Neutrophil (primary cell): ENCODE data around the gene MED10.
"Not testable (repeated sequence)": the region's sequence is repeated elsewhere in the genome, so short reads cannot be mapped to it uniquely, and the experiment has no call there.

Source experiments
- H3K27ac ChIP-seq: fragments of 200-600 bp; sonication (generic); 2 replicates; pipeline ENCODE4 v1.5.1; 2016; ENCODE audit warnings: mild to moderate bottlenecking, moderate library complexity
- H3K27me3 ChIP-seq: fragments of 200-600 bp; sonication (generic); 2 replicates; pipeline ENCODE4 v1.6.0; 2016; ENCODE audit warnings: mild to moderate bottlenecking
- H3K36me3 ChIP-seq: fragments of 200-600 bp; sonication (generic); 2 replicates; pipeline ENCODE4 v1.5.1; 2017
- H3K4me1 ChIP-seq, 2 experiments: fragments of 200-600 bp in 1 of 2; sonication (generic) in 1 of 2; 1 replicate in 1 of 2; 2 replicates in 1 of 2; pipeline versions ENCODE4 v1.5.1 to v1.6.1; 2013 to 2016; ENCODE audit warnings: low read depth in 1 of 2, low read length in 1 of 2, mild to moderate bottlenecking in 1 of 2, moderate library complexity in 1 of 2; ENCODE audit not compliant: control insufficient read depth in 1 of 2, insufficient read depth in 1 of 2
- H3K4me3 ChIP-seq, 2 experiments: fragments of 200-600 bp in 1 of 2; sonication (generic) in 1 of 2; 1 replicate in 1 of 2; 2 replicates in 1 of 2; pipeline ENCODE4 v1.5.1; 2013 to 2016; ENCODE audit warnings: low read depth in 1 of 2, low read length in 1 of 2, mild to moderate bottlenecking in 1 of 2, moderate library complexity in 1 of 2
- H3K9me3 ChIP-seq: fragments of 200-600 bp; sonication (generic); 2 replicates; pipeline ENCODE4 v1.5.1; 2016
- TF ChIP-seq, protein P1 (sequence below): fragments of 200-600 bp; sonication (generic); IDR thresholded peaks from 2 replicates; pipeline ENCODE4 v1.5.1; 2016; ENCODE audit warnings: antibody characterized with exemption

MED10 gene

DNA sequence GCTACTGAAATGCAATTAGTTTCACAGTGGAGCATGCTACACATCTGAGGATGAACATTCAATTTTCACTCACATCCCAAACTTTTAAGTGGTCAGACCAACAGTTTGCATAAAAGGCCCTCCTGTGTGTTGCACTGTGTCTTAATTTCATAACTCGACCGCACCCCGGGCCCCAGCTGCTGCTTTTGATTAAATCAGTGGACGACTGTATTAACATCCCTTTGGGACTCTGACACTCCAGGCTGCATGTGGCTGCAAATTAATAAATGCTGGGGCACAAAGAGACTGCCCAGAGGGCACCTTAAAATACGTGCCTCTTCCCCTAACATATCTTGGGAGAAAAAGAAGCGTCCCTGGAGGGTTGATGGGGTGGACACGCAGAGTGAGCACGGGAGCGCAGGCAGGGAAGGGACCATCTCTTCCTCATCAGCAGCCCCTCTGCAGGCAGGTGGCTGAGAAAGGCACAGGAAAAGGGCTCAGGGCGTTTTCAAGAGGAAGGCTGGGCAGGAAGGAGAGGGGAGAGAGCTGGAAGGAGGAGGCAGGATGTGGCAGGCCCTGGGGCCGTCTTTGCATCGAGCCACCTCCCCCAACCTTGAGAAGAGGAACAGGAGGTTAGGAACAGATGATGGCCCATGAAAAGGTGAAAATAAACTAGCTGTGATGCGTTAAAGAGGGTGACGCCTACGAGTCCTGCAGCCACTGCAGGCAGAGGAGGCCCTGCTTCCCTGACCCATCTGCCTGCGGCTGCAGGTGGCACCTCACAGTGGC, 18.6 kb downstream of the MED10 start:
- no peaks in the 10 kb centered on the region for H3K9me3 ChIP-seq
- H3K27ac ChIP-seq: no peak overlapping the region
- no peaks in the 10 kb centered on the region for H3K4me1 ChIP-seq
- H3K36me3 ChIP-seq: no peaks in the 10 kb centered on the region
- TF ChIP-seq, protein P1, sequence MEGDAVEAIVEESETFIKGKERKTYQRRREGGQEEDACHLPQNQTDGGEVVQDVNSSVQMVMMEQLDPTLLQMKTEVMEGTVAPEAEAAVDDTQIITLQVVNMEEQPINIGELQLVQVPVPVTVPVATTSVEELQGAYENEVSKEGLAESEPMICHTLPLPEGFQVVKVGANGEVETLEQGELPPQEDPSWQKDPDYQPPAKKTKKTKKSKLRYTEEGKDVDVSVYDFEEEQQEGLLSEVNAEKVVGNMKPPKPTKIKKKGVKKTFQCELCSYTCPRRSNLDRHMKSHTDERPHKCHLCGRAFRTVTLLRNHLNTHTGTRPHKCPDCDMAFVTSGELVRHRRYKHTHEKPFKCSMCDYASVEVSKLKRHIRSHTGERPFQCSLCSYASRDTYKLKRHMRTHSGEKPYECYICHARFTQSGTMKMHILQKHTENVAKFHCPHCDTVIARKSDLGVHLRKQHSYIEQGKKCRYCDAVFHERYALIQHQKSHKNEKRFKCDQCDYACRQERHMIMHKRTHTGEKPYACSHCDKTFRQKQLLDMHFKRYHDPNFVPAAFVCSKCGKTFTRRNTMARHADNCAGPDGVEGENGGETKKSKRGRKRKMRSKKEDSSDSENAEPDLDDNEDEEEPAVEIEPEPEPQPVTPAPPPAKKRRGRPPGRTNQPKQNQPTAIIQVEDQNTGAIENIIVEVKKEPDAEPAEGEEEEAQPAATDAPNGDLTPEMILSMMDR: no peak
- H3K27me3 ChIP-seq: no peaks in the 10 kb centered on the region
- no peak overlapping the region for H3K4me3 ChIP-seq

DNA sequence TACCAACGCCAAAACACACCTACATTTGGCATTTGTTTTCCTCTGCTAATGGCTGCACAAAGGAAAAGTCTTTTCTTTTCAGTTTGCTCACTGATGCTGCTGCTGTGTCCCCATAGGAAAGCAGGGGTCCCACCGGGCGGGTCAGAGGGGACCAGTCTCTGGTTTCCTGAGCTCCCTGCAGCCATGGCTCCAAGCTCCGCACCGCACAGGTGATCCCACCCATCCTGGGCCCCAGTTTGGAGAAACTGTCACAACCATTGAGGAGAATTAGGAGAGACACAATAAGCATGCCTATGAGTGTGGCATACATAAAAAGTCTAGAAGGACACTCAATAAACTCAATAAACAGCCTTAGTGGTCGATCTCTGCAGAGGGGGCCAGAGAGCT, 19.9 kb downstream of the MED10 start:
- Histone ChIP-seq H3K27me3 (no peaks in the 10 kb centered on the region), H3K27ac (no peak overlapping the region), H3K36me3 (no peaks in the 10 kb centered on the region), H3K9me3 (no peaks in the 10 kb centered on the region), H3K4me3 (no peak overlapping the region), H3K4me1 (no peaks in the 10 kb centered on the region)
- TF ChIP-seq, protein P1: no peak

DNA sequence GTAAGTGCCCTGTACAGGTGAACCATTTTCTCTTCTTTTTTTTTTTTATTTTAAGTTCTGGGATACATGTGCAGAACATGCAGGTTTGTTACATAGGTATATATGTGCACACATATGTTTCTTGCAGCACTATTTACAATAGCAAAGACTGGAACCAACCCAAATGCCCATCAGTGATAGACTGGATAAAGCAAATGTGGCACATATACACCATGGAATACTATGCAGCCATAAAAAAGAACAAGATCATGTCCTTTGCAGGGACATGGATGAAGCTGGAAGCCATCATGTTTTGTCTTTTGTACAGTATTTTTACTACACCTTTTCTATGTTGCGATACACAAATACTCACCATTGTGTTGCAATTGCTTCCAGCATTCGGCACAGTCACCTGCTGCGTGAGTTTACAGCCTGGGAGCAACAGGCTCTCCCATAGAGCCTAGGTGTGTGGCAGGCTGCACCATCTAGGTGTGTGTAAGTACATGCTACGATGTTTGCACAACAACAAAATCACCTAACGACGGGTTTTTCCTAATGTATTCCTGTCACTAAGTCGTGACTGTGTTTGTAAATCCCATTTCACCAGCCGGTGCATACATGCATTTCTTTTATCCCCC, 20.4 kb downstream of the MED10 start:
- H3K27me3 ChIP-seq, H3K36me3 ChIP-seq, H3K9me3 ChIP-seq, H3K4me1 ChIP-seq, H3K4me3 ChIP-seq, H3K27ac ChIP-seq: not testable (repeated sequence)

DNA sequence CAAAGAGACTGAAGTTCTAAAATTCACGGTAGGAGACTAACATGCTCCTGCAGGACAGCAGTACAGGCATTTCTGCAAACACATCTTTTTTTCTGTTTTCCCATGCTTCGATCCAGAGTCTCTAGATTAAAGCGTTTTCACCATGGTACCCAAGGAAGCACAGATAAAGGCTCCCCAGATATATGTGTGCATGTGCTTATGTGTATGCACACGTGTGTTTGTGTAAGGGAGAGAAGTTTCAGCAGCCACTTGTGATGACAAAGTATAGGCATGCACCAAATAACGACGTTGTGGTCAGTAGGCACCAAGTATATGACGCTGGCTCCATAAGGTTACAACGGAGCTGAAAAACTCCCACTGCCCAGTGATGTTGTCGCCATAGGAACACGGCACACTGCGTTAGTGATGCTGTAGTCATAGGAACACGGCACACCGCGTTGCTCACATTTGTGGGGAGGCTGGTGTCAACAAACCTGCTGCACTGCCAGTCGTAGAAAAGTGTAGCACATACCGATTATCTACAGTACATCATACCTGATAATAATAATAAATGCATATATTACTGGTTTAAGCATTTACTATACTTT, 21.7 kb downstream of the MED10 start:
- Histone ChIP-seq H3K27me3 (no peaks in the 10 kb centered on the region), H3K4me3 (no peak overlapping the region), H3K4me1 (no peaks in the 10 kb centered on the region), H3K27ac (no peak overlapping the region), H3K9me3 (no peaks in the 10 kb centered on the region), H3K36me3 (no peaks in the 10 kb centered on the region)
- TF ChIP-seq, protein P1: no peak

DNA sequence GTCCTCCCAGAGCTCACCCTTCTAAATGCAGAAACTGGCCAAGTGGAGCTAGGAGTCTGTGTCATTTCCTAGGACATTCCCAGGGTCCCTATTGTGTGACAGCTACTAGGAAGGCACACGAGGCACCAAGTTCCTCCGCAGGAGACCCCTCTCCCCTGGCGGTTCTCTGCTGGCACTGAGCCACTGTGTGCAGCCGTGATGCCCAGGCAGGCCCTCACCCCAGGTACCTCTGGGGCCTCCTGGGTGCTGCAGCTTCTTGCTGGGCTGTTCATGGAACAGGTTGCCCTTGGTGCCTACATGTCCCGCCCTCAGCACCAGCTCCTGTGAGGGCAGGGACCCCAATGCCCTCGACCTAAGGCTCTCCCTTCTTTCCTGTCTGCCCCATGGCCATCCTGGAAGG, 23.1 kb downstream of the MED10 start:
- H3K36me3 ChIP-seq: no peaks in the 10 kb centered on the region
- H3K27ac ChIP-seq: no peak overlapping the region
- no peaks in the 10 kb centered on the region for H3K9me3 ChIP-seq
- TF ChIP-seq, protein P1: no peak
- no peak overlapping the region for H3K4me3 ChIP-seq
- no peaks in the 10 kb centered on the region for H3K27me3 ChIP-seq
- no peaks in the 10 kb centered on the region for H3K4me1 ChIP-seq

DNA sequence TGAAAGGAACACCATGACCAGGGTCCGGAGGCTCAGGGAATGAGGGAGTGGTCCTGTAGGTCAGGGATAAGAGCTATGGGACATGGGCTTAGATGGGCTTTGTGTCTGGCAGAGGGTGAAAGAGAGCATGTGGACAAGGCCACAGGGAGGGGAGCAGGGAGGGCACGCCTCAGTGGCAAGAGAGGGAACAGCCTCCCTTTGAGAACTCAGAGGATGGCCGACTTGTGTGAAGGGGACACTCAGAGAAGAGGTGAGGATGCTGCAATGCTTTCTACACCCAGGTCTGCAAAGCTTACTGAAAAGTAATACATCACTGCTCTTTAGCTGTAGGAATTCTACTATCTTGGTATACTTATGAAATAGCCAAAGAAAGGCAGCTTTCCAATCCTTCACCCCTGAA, 23.5 kb downstream of the MED10 start:
- Histone ChIP-seq H3K27me3 (no peaks in the 10 kb centered on the region), H3K36me3 (no peaks in the 10 kb centered on the region), H3K4me3 (no peak overlapping the region), H3K4me1 (no peaks in the 10 kb centered on the region), H3K27ac (no peak overlapping the region), H3K9me3 (no peaks in the 10 kb centered on the region)
- TF ChIP-seq, protein P1: no peak
